IgD-negative memory B cell (primary cell): ENCODE measurements around the gene CD28. TPM values are rescaled to one million over a fixed set of nuclear protein-coding genes. Genes with fewer than 3 reads are reported as not detected.
"Not testable (repeated sequence)": the region's sequence is repeated elsewhere in the genome, so short reads cannot be mapped to it uniquely, and the experiment has no call there.

ENCODE experiments used
- H3K27ac Mint-ChIP-seq, 3 donors: one replicate each; pipeline ENCODE4 v1.8.0; 2020 to 2022; ENCODE audit warnings: mild to moderate bottlenecking in 3 of 3, mixed read lengths in 3 of 3, moderate library complexity in 1 of 3
- H3K27me3 Mint-ChIP-seq: one replicate; pipeline ENCODE4 v1.8.0; 2021; ENCODE audit warnings: mixed read lengths
- H3K36me3 Mint-ChIP-seq: one replicate; pipeline ENCODE4 v1.8.0; 2020; ENCODE audit warnings: mild to moderate bottlenecking, mixed read lengths
- H3K4me1 Mint-ChIP-seq, 3 donors: one replicate each; pipeline ENCODE4 v1.8.0; 2020 to 2022; ENCODE audit warnings: mixed read lengths in 3 of 3, mild to moderate bottlenecking in 1 of 3
- H3K4me3 Mint-ChIP-seq, 4 donors: one replicate each; pipeline ENCODE4 v1.8.0; 2020 to 2022; ENCODE audit warnings: mild to moderate bottlenecking in 4 of 4, mixed read lengths in 4 of 4, moderate library complexity in 3 of 4
- H3K9me3 Mint-ChIP-seq, 3 donors: one replicate each; pipeline ENCODE4 v1.8.0; 2020 to 2021; ENCODE audit warnings: mixed read lengths in 3 of 3, mild to moderate bottlenecking in 1 of 3
- polyA plus RNA-seq: library from polyadenylated mRNA; unstranded; fragments of 300-500 nt; fragmentation: Illumina TruSeq; gene quantifications from one replicate; pipeline ENCODE4 v1.2.3, GENCODE V29; 2021

CD28 gene
- polyA plus RNA-seq, 1 donor from 2014 or later, result 1.3 TPM

DNA sequence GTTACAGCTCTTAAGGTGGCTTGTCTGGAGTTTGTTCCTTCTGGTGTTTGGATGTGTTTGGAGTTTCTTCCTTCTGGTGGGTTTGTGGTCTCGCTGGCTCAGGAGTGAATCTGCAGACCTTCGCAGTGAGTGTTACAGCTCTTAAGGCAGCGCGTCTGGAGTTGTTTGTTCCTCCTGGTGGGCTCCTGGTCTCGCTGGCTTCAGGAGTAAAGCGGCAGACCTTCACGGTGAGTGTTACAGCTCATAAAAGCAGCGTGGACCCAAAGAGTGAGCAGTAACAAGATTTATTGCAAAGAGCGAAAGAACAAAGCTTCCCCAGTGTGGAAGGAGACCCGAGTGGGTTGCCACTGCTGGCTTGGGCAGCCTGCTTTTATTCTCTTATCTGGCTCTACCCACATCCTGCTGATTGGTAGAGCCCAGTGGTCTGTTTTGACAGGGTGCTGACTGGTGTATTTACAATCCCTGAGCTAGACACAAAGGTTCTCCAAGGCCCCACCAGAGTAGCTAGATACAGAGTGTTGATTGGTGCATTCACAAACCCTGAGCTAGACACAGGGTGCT is 78.4 kb downstream of the CD28 start:
- H3K4me1 Mint-ChIP-seq, H3K36me3 Mint-ChIP-seq, H3K27ac Mint-ChIP-seq: not testable (repeated sequence)

DNA sequence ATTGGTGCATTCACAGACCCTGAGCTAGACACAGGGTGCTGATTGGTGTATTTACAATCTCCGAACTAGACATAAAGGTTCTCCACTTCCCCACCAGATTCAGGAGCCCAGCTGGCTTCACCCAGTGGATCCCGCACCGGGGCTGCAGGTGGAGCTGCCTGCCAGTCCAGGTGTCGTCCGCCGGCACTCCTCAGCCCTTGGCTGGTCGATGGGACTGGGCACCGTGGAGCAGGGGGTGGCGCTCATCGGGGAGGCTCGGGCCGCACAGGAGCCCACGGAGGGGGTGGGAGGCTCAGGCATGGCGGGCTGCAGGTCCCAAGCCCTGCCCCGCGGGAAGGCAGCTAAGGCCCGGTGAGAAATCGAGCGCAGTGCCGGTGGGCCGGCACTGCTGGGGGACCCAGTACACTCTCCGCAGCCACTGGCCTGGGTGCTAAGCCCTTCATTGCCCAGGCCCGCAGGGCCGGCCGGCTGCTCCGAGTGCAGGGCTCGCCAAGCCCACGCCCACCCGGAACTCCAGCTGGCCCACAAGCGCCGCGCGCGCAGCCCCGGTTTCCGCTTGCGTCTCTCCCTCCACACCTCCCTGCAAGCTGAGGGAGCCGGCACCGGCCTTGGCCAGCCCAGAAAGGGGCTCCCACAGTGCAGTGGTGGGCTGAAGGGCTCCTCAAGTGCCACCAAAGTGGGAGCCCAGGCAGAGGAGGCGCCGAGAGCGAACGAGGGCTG is 79.1 kb downstream of the CD28 start:
- not testable (repeated sequence) for H3K27ac Mint-ChIP-seq, H3K9me3 Mint-ChIP-seq, H3K36me3 Mint-ChIP-seq, H3K4me1 Mint-ChIP-seq, H3K4me3 Mint-ChIP-seq
- H3K27me3 Mint-ChIP-seq, result peaks cover 16% of the 10 kb centered on the region

More for the DNA sequence above, 78.4 kb downstream of the CD28 start:
- not testable (repeated sequence) for H3K9me3 Mint-ChIP-seq, H3K4me3 Mint-ChIP-seq
- peaks cover 15% of the 10 kb centered on the region for H3K27me3 Mint-ChIP-seq

DNA sequence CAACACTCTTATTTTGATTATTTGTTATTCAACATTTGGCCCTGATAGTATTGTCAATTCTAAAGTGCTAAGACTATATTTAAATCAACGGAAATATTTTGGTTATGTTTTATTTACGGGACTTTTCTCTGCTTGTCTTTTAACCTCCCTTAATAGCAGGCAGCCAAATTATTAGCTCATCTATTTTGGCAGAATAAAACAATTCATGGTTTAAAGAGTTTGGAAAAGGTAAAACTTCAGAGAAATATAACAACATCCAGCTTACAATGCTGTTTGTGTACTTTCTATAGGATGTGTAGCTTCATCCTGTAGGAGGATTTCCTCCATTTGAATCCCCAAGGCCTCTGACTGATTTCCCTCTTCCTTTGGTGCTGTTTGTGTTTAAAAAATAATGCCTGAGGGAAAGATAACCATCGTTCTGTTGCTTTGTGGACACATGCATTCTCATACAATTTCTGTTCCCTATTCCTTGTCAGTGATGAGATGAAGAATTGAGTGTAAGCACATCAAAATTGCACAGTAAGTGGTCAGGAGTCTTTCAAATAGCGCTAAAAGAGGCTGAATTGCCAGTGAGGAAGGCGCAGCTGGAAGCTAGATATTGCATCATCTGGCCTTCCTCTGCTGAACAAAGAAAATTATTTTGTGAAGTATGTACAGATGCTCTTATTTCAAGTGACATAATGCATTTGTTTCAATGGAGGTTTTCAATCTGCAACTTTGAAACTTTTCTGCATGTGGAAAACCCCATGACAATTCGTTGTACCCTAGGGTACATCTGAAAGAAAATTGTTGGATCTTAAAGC is 80.3 kb downstream of the CD28 start:
- Mint-ChIP-seq H3K4me3 (peak overlapping the region in 1 of 4 donors; percentile 17), H3K4me1 (peaks cover 0 to 1% (median 0%) of the 10 kb centered on the region in 3 donors), H3K36me3 (peaks cover 2% of the 10 kb centered on the region), H3K9me3 (no peaks in the 10 kb centered on the region), H3K27ac (no peak overlapping the region), H3K27me3 (peaks cover 20% of the 10 kb centered on the region)

DNA sequence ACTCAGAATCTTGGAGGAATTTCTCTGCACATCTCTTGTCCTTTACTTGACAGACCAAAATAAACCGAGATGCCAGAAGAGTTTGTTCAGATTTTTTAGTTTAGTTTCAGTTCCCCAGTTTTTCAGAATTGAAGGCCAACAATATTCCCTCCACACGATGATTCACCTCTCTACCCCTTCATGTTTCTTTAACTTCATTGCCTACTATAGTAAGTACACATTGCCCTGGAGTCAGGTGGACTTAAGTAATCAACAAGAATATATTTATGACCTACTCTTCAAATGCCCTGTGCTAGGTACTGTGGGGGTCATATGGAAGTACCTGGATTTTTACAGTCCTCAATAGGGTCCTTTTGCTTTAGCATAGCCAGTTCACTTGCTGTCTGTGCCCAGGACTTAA is 81.5 kb downstream of the CD28 start:
- Mint-ChIP-seq H3K4me3 (no peak overlapping the region), H3K27ac (no peak overlapping the region), H3K4me1 (no peaks in the 10 kb centered on the region), H3K36me3 (peaks cover 2% of the 10 kb centered on the region), H3K27me3 (peaks cover 26% of the 10 kb centered on the region), H3K9me3 (no peaks in the 10 kb centered on the region)

Other genes with a start within 250 kb of the CD28 start
- not detected for gene RAPH1, start 171.3 kb upstream of the CD28 start, polyA plus RNA-seq
- not detected for gene CTLA4, start 161.1 kb downstream of the CD28 start, polyA plus RNA-seq
- gene ICOS, start 230.1 kb downstream of the CD28 start, polyA plus RNA-seq, result 0.29 TPM